ENCODE measurements around the gene COL1A2. TPM values are rescaled to one million over a fixed set of nuclear protein-coding genes. Genes with fewer than 3 reads are reported as not detected.

COL1A2 gene
- total RNA-seq, 3 donors from 2014 or later: 94.5 to 300 (median 113) TPM

DNA sequence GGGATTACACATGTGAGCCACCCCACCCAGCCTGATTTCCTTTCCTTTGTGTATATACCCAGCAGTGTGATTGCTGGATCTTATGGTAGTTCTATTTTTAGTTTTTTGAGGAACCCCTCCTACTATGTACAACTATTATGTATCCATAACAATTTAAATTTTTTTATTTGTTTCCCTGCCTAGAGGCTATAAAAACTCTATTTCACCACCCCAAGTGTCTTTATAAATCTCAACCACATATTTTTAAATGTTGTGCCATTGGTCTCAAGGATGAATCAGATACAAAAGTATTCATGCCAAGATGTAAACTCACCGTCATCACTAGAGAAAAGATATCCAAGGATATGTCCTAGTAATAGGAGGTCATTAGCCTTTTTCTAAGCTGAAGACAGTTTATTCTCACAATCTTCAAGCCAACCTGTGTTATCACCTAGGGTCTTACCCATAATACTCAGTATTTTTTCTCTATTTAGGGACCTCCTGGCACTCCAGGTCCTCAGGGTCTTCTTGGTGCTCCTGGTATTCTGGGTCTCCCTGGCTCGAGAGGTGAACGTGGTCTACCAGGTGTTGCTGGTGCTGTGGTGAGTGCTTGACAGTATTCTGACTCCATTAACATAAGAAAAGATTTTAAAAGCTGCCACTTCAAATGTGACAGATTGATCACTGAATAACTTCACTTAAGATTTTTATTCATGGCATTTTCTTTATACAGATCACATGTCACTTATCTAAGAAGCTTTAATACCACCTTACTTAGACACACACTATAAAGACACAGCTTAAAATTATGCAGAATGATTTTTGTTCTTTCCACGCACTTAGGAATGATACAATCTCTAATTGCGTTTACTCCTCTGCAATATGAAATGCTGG lies 29.4 kb downstream of the COL1A2 start:
- Histone ChIP-seq H3K4me1 (no peaks in the 10 kb centered on the region), H3K36me3 (peaks cover 5% of the 10 kb centered on the region), H3K27me3 (peaks cover 0 to 3% of the 10 kb centered on the region in 2 donors), H3K9me3 (no peaks in the 10 kb centered on the region), H3K27ac (peak overlapping the region; percentile 19 to 80), H3K4me3 (no peak overlapping the region)
- no peak for DNase-seq (ENCODE audit: low spot score in 2 of 2)
- TF ChIP-seq POLR2A (IDR thresholded peaks at IDR 0.05) (no peak), POLR2AphosphoS5 (IDR thresholded peaks at IDR 0.05) (no peak)
- TF ChIP-seq, protein P1, sequence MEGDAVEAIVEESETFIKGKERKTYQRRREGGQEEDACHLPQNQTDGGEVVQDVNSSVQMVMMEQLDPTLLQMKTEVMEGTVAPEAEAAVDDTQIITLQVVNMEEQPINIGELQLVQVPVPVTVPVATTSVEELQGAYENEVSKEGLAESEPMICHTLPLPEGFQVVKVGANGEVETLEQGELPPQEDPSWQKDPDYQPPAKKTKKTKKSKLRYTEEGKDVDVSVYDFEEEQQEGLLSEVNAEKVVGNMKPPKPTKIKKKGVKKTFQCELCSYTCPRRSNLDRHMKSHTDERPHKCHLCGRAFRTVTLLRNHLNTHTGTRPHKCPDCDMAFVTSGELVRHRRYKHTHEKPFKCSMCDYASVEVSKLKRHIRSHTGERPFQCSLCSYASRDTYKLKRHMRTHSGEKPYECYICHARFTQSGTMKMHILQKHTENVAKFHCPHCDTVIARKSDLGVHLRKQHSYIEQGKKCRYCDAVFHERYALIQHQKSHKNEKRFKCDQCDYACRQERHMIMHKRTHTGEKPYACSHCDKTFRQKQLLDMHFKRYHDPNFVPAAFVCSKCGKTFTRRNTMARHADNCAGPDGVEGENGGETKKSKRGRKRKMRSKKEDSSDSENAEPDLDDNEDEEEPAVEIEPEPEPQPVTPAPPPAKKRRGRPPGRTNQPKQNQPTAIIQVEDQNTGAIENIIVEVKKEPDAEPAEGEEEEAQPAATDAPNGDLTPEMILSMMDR (IDR thresholded peaks at IDR 0.05): no peak
- intact Hi-C loops (cut with DNase I; ENCODE audit: low total_unique reads): no loop called here

DNA sequence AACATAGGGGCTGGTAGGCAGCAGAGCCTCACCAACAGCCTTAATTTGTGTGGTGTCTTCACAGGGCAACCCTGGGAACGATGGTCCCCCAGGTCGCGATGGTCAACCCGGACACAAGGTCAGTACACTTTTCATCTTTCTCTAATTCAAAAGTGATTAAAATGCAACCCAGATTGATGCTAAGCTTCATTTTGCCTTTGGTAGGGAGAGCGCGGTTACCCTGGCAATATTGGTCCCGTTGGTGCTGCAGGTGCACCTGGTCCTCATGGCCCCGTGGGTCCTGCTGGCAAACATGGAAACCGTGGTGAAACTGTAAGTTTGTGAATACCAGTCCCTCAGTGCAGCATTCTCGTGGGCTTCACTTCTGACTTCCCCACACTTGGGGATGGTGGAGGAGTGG lies 30.9 kb downstream of the COL1A2 start:
- Histone ChIP-seq H3K4me1 (no peaks in the 10 kb centered on the region), H3K27me3 (peaks cover 0 to 3% of the 10 kb centered on the region in 2 donors), H3K36me3 (peaks cover 5% of the 10 kb centered on the region), H3K4me3 (no peak overlapping the region), H3K9me3 (no peaks in the 10 kb centered on the region), H3K27ac (peak overlapping the region; percentile 23 to 80)
- TF ChIP-seq POLR2AphosphoS5 (IDR thresholded peaks at IDR 0.05): no peak
- TF ChIP-seq, protein P1 (IDR thresholded peaks at IDR 0.05): no peak
- no peak for TF ChIP-seq POLR2A (IDR thresholded peaks at IDR 0.05)
- intact Hi-C loops (cut with DNase I; ENCODE audit: low total_unique reads): no loop called here
- DNase-seq (ENCODE audit: low spot score in 2 of 2): no peak

DNA sequence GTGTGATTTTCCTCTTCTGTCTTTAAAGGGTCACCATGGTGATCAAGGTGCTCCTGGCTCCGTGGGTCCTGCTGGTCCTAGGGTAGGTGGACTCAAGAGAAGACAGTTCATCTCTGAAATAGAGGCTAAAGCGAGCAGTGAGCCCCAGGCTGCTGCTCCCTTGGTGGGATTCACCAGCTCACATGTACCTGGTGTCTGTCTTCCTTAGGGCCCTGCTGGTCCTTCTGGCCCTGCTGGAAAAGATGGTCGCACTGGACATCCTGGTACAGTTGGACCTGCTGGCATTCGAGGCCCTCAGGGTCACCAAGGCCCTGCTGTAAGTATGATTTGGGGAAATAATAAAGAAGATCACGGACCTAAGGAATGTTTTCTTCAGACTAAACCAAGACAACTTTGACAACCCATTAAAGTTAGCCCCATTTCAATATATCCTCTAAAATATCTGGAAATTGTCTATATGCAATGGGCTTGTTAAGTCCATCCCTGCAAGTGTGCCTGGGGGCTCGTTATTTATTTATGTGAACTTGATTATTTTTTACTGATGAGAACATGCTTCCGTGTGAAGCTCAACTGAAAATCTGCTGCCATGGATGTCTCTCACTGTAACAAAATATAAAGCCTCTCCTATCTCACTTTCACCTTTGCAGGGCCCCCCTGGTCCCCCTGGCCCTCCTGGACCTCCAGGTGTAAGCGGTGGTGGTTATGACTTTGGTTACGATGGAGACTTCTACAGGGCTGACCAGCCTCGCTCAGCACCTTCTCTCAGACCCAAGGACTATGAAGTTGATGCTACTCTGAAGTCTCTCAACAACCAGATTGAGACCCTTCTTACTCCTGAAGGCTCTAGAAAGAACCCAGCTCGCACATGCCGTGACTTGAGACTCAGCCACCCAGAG lies 32.5 kb downstream of the COL1A2 start:
- peaks cover 0 to 3% of the 10 kb centered on the region in 2 donors for H3K27me3 ChIP-seq
- peak overlapping the region in 1 of 2 donors; percentile 32 for H3K27ac ChIP-seq
- H3K4me3 ChIP-seq: no peak overlapping the region
- TF ChIP-seq, protein P1 (IDR thresholded peaks at IDR 0.05): no peak
- TF ChIP-seq POLR2A (IDR thresholded peaks at IDR 0.05): no peak
- no peak for TF ChIP-seq POLR2AphosphoS5 (IDR thresholded peaks at IDR 0.05)
- DNase-seq (ENCODE audit: low spot score in 2 of 2): no peak
- peaks cover 5% of the 10 kb centered on the region for H3K36me3 ChIP-seq
- no peaks in the 10 kb centered on the region for H3K4me1 ChIP-seq
- no peaks in the 10 kb centered on the region for H3K9me3 ChIP-seq
- intact Hi-C loops (cut with DNase I; ENCODE audit: low total_unique reads): no loop called here

DNA sequence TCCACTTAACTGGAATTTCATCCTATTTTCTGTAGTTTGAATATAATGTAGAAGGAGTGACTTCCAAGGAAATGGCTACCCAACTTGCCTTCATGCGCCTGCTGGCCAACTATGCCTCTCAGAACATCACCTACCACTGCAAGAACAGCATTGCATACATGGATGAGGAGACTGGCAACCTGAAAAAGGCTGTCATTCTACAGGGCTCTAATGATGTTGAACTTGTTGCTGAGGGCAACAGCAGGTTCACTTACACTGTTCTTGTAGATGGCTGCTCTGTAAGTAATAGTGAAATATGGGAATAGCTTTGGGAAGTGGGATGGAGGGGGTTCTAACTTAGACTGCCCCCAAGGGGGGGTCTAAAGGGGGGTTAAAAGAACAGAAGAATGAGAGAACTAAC lies 34.5 kb downstream of the COL1A2 start:
- Histone ChIP-seq H3K9me3 (no peaks in the 10 kb centered on the region), H3K27me3 (no peaks in the 10 kb centered on the region), H3K36me3 (peaks cover 5% of the 10 kb centered on the region), H3K27ac (no peak overlapping the region), H3K4me1 (no peaks in the 10 kb centered on the region), H3K4me3 (no peak overlapping the region)
- intact Hi-C loops (cut with DNase I; ENCODE audit: low total_unique reads): no loop called here
- TF ChIP-seq POLR2AphosphoS5 (IDR thresholded peaks at IDR 0.05) (no peak), POLR2A (IDR thresholded peaks at IDR 0.05) (no peak)
- TF ChIP-seq, protein P1 (IDR thresholded peaks at IDR 0.05): no peak
- DNase-seq (ENCODE audit: low spot score in 2 of 2): no peak
